Iris pigment epithelial cell (primary cell): ENCODE results near the gene PPFIA2.

ENCODE experiments used
- DNase-seq: peaks from one replicate; pipeline ENCODE4 v3.0.0-alpha.2; 2011; ENCODE audit warnings: low read depth

Gene PPFIA2

GRCh38 chr12:81546811-81547210, 212.3 kb downstream of the PPFIA2 start:
- DNase-seq = no peak

GRCh38 chr12:81543621-81544139, 215.5 kb downstream of the PPFIA2 start:
- DNase-seq = no peak

GRCh38 chr12:81542065-81543010, 216.8 kb downstream of the PPFIA2 start:
- peak; percentile 27 for DNase-seq

- no peak for DNase-seq
Measured at GRCh38 chr12:81541121-81541520, 218.0 kb downstream of the PPFIA2 start.

- no peak for DNase-seq
Measured at GRCh38 chr12:81539279-81539678, 219.9 kb downstream of the PPFIA2 start.

- no peak for DNase-seq
Measured at GRCh38 chr12:81533054-81533453, 226.1 kb downstream of the PPFIA2 start.

GRCh38 chr12:81530352-81530751, 228.8 kb downstream of the PPFIA2 start:
- DNase-seq = peak; percentile 34

- peak; percentile 45 for DNase-seq
Measured at GRCh38 chr12:81520064-81520945, 238.8 kb downstream of the PPFIA2 start.

GRCh38 chr12:81518638-81519037, 240.5 kb downstream of the PPFIA2 start:
- no peak for DNase-seq

- DNase-seq = no peak
Measured at GRCh38 chr12:81517296-81517695, 241.9 kb downstream of the PPFIA2 start.

GRCh38 chr12:81502912-81503695, 256.0 kb downstream of the PPFIA2 start:
- DNase-seq = peak; percentile 96

- no peak for DNase-seq
Measured at GRCh38 chr12:81500788-81501187, 258.4 kb downstream of the PPFIA2 start.

GRCh38 chr12:81499809-81500208, 259.3 kb downstream of the PPFIA2 start:
- no peak for DNase-seq

GRCh38 chr12:81492131-81492720, 266.9 kb downstream of the PPFIA2 start:
- peak; percentile 34 for DNase-seq

- DNase-seq = no peak
Measured at GRCh38 chr12:81472934-81473333, 286.2 kb downstream of the PPFIA2 start.

- no peak for DNase-seq
Measured at GRCh38 chr12:81470923-81471322, 288.2 kb downstream of the PPFIA2 start.

- DNase-seq = peak; percentile 45
Measured at GRCh38 chr12:81468206-81468605, 290.9 kb downstream of the PPFIA2 start.

GRCh38 chr12:81465876-81466275, 293.3 kb downstream of the PPFIA2 start:
- no peak for DNase-seq

GRCh38 chr12:81465191-81465590, 294.0 kb downstream of the PPFIA2 start:
- no peak for DNase-seq

- no peak for DNase-seq
Measured at GRCh38 chr12:81461163-81461562, 298.0 kb downstream of the PPFIA2 start.
